ENCODE results near the gene ELK3.

The ELK3 gene

GRCh38 chr12:96212456-96213375 is 18.5 kb downstream of the ELK3 start:
- no peak for DNase-seq (ENCODE audit: low spot score)

DNA sequence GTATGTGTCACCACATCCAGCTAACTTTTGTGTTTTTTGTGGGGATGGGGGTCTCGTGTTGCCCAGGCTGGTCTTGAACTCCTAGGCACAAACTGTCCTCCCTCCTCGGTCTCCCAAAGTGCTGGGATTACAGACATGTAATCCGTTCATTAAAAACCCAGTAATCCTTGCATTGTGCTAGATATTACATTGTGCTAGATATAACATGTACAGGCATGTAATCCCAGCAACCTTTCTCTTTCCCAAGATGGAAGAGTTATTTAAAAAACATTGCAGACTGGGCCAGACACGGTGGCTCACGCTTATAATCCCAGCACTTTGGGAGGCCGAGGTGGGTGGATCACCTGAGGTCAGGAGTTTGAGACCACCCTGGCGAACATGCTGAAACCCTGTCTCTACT is 19.7 kb downstream of the ELK3 start:
- no peak for DNase-seq (ENCODE audit: low spot score)

DNA sequence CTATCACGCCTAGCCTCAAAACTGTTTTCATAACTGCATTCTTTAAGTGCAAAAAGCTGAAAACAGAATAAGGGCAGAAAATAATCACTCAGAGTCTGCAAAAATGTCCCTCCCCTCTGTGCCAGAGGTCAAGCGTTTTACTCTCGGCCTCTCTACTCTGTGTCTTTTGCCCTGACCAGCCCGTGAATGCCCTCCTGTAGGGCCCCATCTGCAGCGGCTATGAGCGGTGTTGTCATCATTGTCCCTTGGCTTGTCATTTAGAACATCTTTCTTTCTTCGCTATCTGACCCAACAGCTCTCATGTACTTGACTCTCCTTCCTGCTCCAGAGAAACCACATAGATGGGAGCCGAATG is 21.7 kb downstream of the ELK3 start:
- DNase-seq (ENCODE audit: low spot score), result no peak

- no peak for DNase-seq (ENCODE audit: low spot score)
Observed at GRCh38 chr12:96218989-96219678, 25.0 kb downstream of the ELK3 start.

GRCh38 chr12:96219700-96220206 is 25.6 kb downstream of the ELK3 start:
- DNase-seq (ENCODE audit: low spot score), result peak; percentile 97

DNA sequence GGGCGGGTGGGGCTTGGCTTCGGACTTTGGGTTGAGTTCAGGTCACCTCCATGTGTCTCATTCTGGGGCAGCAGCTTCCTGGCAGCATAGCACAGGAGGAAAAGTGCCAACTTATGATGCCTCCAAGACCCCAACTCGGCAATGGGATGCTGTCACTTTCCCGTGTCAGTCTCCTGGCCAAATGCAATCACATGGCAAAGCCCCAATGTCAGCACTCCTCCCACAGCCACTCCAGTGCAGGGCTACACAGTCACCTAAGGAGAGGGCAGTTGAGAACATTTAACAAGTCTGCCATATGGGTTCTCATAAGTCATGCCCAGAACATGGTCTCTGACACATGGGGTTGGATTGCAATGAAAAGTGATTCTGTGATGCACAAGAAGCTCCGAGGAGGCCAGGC is 26.7 kb downstream of the ELK3 start:
- DNase-seq (ENCODE audit: low spot score), result no peak

DNA sequence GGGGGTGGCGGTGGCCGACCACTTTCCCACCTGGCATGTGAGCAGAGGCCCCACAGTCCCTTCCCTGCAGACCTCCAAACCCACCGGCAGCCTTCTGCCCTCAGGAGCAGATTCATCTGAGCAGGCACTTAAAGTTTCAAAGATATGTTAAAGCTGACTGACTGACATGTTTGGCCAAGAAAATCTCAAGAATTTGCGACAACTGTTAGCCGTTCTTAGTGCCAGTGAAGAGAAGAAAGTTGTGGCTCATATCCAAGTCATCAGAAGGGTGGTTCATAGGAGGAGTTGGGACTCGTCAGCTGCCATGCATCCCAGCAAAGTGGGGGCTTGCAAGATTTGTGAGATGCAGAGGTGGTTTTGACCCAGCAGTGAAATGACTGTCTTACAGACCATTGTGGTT is 27.2 kb downstream of the ELK3 start:
- DNase-seq (ENCODE audit: low spot score), result no peak

- DNase-seq (ENCODE audit: low spot score), result no peak
Observed at GRCh38 chr12:96223411-96224218, 29.4 kb downstream of the ELK3 start.

DNA sequence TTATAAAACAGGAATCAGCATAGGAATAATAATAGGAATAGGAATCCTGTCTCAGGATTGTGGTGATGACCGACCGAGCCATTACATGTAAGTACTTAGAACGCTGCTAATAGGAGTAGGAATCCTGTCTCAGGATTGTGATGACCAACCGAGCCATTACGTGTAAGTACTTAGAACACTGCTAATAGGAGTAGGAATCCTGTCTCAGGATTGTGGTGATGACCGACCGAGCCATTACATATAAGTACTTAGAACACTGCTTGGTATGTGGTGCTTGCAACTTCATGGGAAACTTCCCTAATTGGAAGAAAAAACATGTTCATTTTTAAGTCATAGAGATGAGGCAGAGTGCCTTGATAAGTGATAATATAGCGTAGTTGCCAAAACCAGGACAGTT is 30.0 kb downstream of the ELK3 start:
- DNase-seq (ENCODE audit: low spot score), result no peak

DNA sequence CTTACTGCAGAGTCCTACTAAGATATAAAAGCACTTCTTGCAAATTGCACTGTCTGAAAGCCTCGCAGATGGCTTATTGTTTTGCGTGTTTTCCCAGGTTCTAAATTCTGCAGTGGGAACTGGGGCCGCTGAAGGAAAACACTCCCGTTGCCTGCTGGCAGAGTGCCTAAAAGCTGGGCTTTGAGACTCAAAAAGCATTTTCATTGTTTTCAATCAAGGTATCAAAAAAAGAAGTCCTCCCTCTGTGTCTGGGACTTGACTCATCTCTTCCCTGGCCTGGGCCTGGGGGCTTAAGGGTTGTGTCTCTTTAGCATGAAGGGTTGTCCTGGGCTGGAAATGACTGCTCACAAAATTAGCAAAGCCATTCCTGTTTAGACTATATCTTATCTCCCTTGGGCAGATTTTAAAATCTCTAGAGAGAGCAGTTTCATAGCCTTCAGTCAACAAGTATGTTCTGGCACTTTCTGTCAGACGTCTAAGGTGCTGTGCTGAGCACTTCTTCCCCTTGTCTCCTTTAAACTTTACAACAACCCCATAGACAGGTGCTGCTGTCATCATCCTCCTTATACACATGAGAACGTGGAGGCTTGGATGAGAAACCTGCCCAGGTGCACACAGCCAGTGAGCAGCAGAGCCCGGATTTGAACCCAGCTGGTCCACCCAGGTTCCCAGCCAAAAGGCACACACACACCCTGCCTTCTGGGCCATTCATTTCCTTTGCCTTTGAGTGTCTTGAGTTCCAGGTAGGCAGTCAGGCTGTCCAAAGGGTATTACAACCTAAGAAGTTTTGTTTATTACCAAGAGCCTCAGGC is 31.1 kb downstream of the ELK3 start:
- DNase-seq (ENCODE audit: low spot score), result no peak

DNA sequence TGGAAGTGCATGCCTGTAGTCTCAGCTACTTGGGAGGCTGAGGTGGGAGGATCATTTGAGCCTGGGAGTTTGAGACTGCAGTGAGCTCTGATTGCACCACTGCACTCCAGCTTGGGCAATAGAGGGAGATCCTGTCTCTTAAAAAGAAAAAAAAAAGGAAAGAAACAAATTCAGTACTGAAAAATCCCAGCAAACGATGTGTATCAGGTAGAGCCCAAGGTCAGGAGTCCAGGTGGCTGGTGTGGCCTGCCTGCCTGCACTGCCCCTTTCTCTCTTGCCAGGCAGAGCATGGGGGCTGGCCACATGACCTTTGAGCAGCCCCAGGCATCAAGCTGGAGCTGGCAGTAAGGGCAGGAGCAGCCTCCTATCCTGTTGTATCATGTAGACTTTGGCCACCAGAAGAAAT is 31.8 kb downstream of the ELK3 start:
- no peak for DNase-seq (ENCODE audit: low spot score)

GRCh38 chr12:96226401-96226800 is 32.2 kb downstream of the ELK3 start:
- DNase-seq (ENCODE audit: low spot score), result no peak

DNA sequence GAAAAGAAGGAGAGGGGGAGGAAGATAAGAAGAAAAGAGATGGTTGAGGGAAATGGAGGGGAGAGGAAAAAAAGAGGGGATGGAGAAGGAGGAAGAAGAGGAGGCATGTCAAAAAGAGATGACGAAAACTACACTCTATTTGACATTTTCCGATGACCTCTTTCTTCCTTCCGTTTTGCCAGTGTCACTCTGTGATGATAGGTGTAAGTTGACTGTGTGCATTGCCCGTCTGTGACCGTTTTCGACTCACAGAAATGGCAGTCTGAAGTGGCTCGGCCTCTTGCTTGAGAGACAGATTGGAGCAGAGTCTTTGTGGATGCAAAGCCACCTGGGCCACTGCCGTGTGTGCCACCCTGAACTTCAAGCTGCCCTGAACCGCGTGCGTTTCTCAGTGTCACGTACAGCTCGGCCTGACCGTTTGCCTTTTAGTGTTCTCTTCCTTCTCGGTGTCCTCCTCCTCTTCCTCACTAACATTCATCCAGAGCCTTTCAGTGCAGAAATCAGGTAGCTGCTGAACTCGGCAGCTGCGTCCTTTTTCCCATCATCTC is 32.7 kb downstream of the ELK3 start:
- no peak for DNase-seq (ENCODE audit: low spot score)

DNA sequence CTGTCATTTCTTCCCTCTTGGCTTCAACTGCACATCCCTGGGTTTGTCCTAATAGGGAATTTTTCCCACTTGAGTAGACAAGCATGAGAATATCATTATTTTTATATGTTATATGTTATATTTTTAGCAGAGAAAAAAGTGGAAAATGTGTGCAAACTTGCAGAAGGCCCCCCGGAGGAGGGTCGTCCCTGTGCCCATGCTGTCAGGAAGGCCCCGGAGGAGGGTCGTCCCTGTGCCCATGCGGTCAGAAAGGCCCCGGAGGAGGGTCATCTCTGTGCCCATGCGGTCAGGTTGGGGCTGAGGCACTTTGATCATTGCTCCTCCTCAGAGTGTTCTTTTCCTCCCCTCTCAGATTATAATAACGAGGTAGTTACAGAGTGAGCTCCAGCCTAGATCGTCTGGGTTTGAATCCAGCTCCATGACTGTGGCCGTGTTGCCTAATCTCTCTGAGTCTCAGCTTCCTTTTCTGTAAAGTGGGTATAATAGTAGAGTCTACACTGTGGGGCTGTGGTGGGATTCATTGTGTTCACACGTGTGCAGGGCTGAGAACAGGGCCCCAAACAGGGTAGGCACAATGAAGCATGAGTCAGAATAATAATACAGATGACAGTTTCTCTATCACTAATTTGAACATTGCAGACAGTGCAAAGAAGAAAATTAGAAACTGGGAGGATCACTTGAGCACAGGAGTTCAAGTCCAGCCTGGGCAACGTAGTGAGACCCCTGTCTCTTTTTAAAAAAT is 33.4 kb downstream of the ELK3 start:
- no peak for DNase-seq (ENCODE audit: low spot score)

- no peak for DNase-seq (ENCODE audit: low spot score)
Observed at GRCh38 chr12:96228566-96229248, 34.5 kb downstream of the ELK3 start.

DNA sequence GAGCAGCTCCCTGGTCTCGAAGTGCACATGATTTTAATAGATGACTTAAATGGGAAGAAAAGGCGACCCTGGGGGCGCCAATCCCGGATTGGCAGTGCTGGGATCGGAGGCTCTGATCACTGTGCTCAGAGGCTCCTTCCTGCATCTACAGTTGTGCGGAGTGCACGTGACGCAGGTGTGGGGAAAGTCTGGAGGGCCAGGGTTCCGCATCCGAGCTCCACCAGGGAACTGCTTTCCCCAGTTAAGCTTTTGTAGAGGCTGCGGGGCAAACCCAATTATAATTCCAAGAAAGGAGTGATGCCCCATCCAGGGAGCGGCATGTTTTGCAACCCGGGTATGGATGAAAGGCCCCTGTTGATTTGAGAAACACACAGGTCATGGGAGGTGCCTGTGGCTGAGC is 36.5 kb downstream of the ELK3 start:
- no peak for DNase-seq (ENCODE audit: low spot score)

DNA sequence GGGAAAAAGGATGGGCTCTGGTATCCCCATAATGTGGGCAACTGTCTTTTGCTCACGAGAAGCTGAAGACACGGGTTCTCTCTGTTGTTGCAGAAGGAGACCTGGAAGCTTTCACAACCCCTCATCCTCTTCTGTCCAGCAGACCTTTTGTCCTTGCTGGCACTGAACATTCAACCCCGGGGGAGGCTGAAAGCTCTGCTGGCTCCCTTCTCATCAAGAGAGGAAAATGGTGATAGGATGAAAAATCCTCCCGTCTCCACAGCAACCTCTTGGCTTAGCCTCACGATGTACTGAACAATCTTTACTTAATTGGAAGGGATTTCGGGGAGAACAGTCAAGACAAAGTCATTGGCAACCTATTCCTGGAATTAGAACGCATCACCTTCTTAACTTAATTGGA is 39.0 kb downstream of the ELK3 start:
- DNase-seq (ENCODE audit: low spot score), result no peak

- no peak for DNase-seq (ENCODE audit: low spot score)
Observed at GRCh38 chr12:96233939-96234461, 39.8 kb downstream of the ELK3 start.

GRCh38 chr12:96234591-96235483 is 40.7 kb downstream of the ELK3 start:
- DNase-seq (ENCODE audit: low spot score), result no peak
